GM12878 (cell line): ENCODE results near the gene PTGFRN. TPM values are rescaled to one million over a fixed set of nuclear protein-coding genes. Genes with fewer than 3 reads are reported as not detected.

Experiments used
- ATAC-seq: fragments of 200-7000 bp; cut with Tn5 transposase; 3 replicates; pipeline ENCODE4 v1.9.1; 2020; ENCODE audit warnings: mild to moderate bottlenecking, moderate library complexity
- BruUV-seq: library from RNA; stranded (reverse); fragments of 400-500 nt; replicated peaks from 2 replicates; lab custom pipeline; 2021; lab: Mats Ljungman, UMichigan
- CTCF ChIA-PET: fragments of 300-600 bp; sonication (Branson Sonifier 250); formaldehyde crosslinking; extraction: SDS; loops from one replicate; lab custom pipeline; 2021; ENCODE audit warnings: inconsistent platforms; lab: Yijun Ruan, JAX
- POLR2A ChIA-PET: fragments of 350-600 bp; formaldehyde crosslinking; extraction: SDS; loops from one replicate; lab custom pipeline; 2021; ENCODE audit warnings: inconsistent platforms; lab: Charles Lee
- RAD21 ChIA-PET: fragments of 300-600 bp; sonication (Branson Sonifier 250); formaldehyde crosslinking; loops from one replicate; lab custom pipeline; 2023; ENCODE audit warnings: antibody characterized with exemption; ENCODE audit not compliant: unreplicated experiment; lab: Charles Lee
- SMC1A ChIA-PET: fragments of 300-600 bp; sonication (Branson Sonifier 250); formaldehyde crosslinking; loops from one replicate; lab custom pipeline; 2023; ENCODE audit not compliant: unreplicated experiment, uncharacterized antibody; lab: Charles Lee
- DNase-seq: peaks from one replicate; pipeline ENCODE4 v3.0.0-alpha.2; 2011; ENCODE audit warnings: low read depth, low spot score
- FAIRE-seq: peaks from 3 replicates; lab custom pipeline; 2011; peaks lifted over from hg19 to GRCh38; lab: Jason Lieb, UNC
- H2AFZ ChIP-seq: 2 replicates; pipeline ENCODE4 v1.6.0; 2011; ENCODE audit warnings: low read depth, low read length, control low read depth; ENCODE audit not compliant: control insufficient read depth
- H3K27ac ChIP-seq: 2 replicates; pipeline ENCODE4 v1.5.1; 2011; ENCODE audit warnings: control low read depth; ENCODE audit not compliant: control insufficient read depth, insufficient read depth
- H3K27me3 ChIP-seq, 2 experiments: replicated peaks in 1 of 2; 2 replicates each; pipeline versions ENCODE4 v1.6.0 to v1.6.1; 2011; ENCODE audit warnings: low read length in 1 of 2; ENCODE audit not compliant: control insufficient read depth in 2 of 2, insufficient read depth in 2 of 2
- H3K36me3 ChIP-seq, 2 experiments: 2 replicates each; pipeline ENCODE4 v1.5.1; 2011; ENCODE audit warnings: low read length in 1 of 2; ENCODE audit not compliant: control insufficient read depth in 2 of 2, insufficient read depth in 2 of 2
- H3K4me1 ChIP-seq: 2 replicates; pipeline ENCODE4 v1.6.1; 2011; ENCODE audit warnings: mild to moderate bottlenecking, low read length, moderate library complexity, mixed read lengths; ENCODE audit not compliant: control insufficient read depth, insufficient read depth
- H3K4me2 ChIP-seq: 2 replicates; pipeline ENCODE4 v1.6.0; 2011; ENCODE audit warnings: control low read depth; ENCODE audit not compliant: control insufficient read depth, insufficient read depth
- H3K4me3 ChIP-seq: fragments of 200-600 bp; sonication (generic); 2 replicates; pipeline ENCODE4 v1.5.1; 2016
- H3K79me2 ChIP-seq: 2 replicates; pipeline ENCODE4 v1.6.0; 2011; ENCODE audit warnings: low read length; ENCODE audit not compliant: control insufficient read depth, insufficient read depth
- H3K9ac ChIP-seq: 2 replicates; pipeline ENCODE4 v1.8.0; 2011; ENCODE audit warnings: low read length, control low read depth, mixed read lengths; ENCODE audit not compliant: control insufficient read depth, insufficient read depth
- H3K9me3 ChIP-seq: replicated peaks from 3 replicates; pipeline ENCODE4 v1.5.1; 2011; ENCODE audit warnings: mild to moderate bottlenecking, low read length; ENCODE audit not compliant: control insufficient read depth, insufficient read depth
- H4K20me1 ChIP-seq: 2 replicates; pipeline ENCODE4 v1.6.0; 2011; ENCODE audit not compliant: control insufficient read depth, insufficient read depth
- CBX3 ChIP-seq: fragments of 200-600 bp; sonication (generic); IDR thresholded peaks from 2 replicates; pipeline ENCODE4 v1.6.1; 2016; ENCODE audit warnings: low read depth, borderline replicate concordance
- CBX5 ChIP-seq: sonication (generic); IDR thresholded peaks from 2 replicates; pipeline ENCODE4 v1.6.1; 2016; ENCODE audit warnings: low read depth, moderate library complexity, mild to moderate bottlenecking, inconsistent platforms
- CREB1 ChIP-seq: IDR thresholded peaks from 2 replicates; pipeline ENCODE4 v1.6.1; 2012; ENCODE audit warnings: low read depth, mild to moderate bottlenecking, inconsistent platforms
- ELK1 ChIP-seq: IDR thresholded peaks from 2 replicates; pipeline ENCODE4 v1.6.1; 2012; ENCODE audit warnings: low read depth, low read length, improper control_type of control experiment
- EZH2 ChIP-seq: IDR thresholded peaks from 2 replicates; pipeline ENCODE4 v1.6.1; 2012; ENCODE audit warnings: low read depth, mild to moderate bottlenecking, control low read depth, inconsistent platforms, low read length, borderline replicate concordance; ENCODE audit not compliant: control insufficient read depth
- GABPA ChIP-seq: IDR thresholded peaks from 2 replicates; pipeline ENCODE4 v1.6.1; 2014; ENCODE audit warnings: antibody characterized with exemption, low read depth, mild to moderate bottlenecking, inconsistent platforms
- GATAD2B ChIP-seq: fragments of 450-650 bp; conservative IDR thresholded peaks from 2 replicates; pipeline ENCODE4 v1.6.1; 2017; ENCODE audit warnings: low read depth, mild to moderate bottlenecking, moderate library complexity
- MEF2B ChIP-seq: fragments of 450-650 bp; IDR thresholded peaks from 2 replicates; pipeline ENCODE4 v1.6.1; 2018; ENCODE audit warnings: mild to moderate bottlenecking, moderate library complexity; ENCODE audit not compliant: partially characterized antibody, poor library complexity, severe bottlenecking
- NFYA ChIP-seq: IDR thresholded peaks from 2 replicates; pipeline ENCODE4 v1.6.1; 2011; ENCODE audit warnings: low read depth, mild to moderate bottlenecking, low read length, improper control_type of control experiment, borderline replicate concordance
- PAX5 ChIP-seq: IDR thresholded peaks from 2 replicates; pipeline ENCODE4 v1.6.1; 2011; ENCODE audit warnings: low read depth, low read length, borderline replicate concordance
- PAX8 ChIP-seq: fragments of 450-650 bp; IDR thresholded peaks from 2 replicates; pipeline ENCODE4 v1.6.1; 2017; ENCODE audit warnings: mild to moderate bottlenecking, moderate library complexity
- SMC3 ChIP-seq: IDR thresholded peaks from 2 replicates; pipeline ENCODE4 v1.6.1; 2011; ENCODE audit warnings: low read length, improper control_type of control experiment, borderline replicate concordance
- STAT1 ChIP-seq: fragments of 450-650 bp; conservative IDR thresholded peaks from 2 replicates; pipeline ENCODE4 v1.6.1; 2014; ENCODE audit warnings: antibody characterized with exemption, mild to moderate bottlenecking
- TAF1 ChIP-seq: IDR thresholded peaks from 2 replicates; pipeline ENCODE4 v1.6.1; 2011; ENCODE audit warnings: mild to moderate bottlenecking, low read depth, low read length, borderline replicate concordance
- TBL1XR1 ChIP-seq: IDR thresholded peaks from 2 replicates; pipeline ENCODE4 v1.6.1; 2012; ENCODE audit warnings: low read depth, low read length, improper control_type of control experiment
- TCF7 ChIP-seq: IDR thresholded peaks from 2 replicates; pipeline ENCODE4 v1.6.1; 2014; ENCODE audit warnings: antibody characterized with exemption, borderline replicate concordance
- USF2 ChIP-seq: IDR thresholded peaks from 2 replicates; pipeline ENCODE4 v1.6.1; 2011; ENCODE audit warnings: low read depth, low read length, improper control_type of control experiment, borderline replicate concordance
- ZNF274 ChIP-seq: IDR thresholded peaks from one replicate; pipeline ENCODE4 v1.8.0; 2011; ENCODE audit not compliant: insufficient read length, insufficient read depth
- WGBS: methylation state at CpG from one replicate; pipeline ENCODE4 v1.1.6; 2016; ENCODE audit warnings: low lambda C conversion rate; ENCODE audit not compliant: insufficient replicate concordance, insufficient coverage; ENCODE audit errors: missing lambda C conversion rate; 5-methylcytosine and 5-hydroxymethylcytosine counted together
- in situ Hi-C: fragments of 300-500 bp; cut with MboI; formaldehyde crosslinking; loops from 9 replicates; pipeline ENCODE4 v1.14.3; 2018; ENCODE audit warnings: mixed read lengths
- intact Hi-C: fragments of 100-400 bp; cut with micrococcal nuclease; formaldehyde crosslinking; loops from one replicate; pipeline ENCODE4 v1.14.2; 2022; ENCODE audit not compliant: unreplicated experiment
- polyA plus RNA-seq, 11 experiments: library from polyadenylated mRNA; depleted of rRNA in 4 of 11; unstranded in 6 of 11; stranded (reverse) in 5 of 11; fragments of >200 nt; fragmentation: Nextera tagmentation in 4 of 11; fragmentation: Illumina TruSeq in 1 of 11; extraction: Ambion mirVana in 4 of 11; extraction: Trizol in 1 of 11; gene quantifications; 1 replicate in 1 of 11; 2 replicates in 10 of 11; pipeline versions ENCODE4 v1.2.1 to v1.2.3, GENCODE V29; 2011 to 2016; ENCODE audit warnings: inconsistent platforms in 2 of 11, missing spikeins in 2 of 11, low read depth in 1 of 11
- total RNA-seq, 4 experiments: library from RNA; depleted of rRNA in 3 of 4; stranded (reverse); fragments of >200 nt in 3 of 4; fragmentation: Illumina TruSeq in 1 of 4; extraction: Trizol in 1 of 4; gene quantifications; 2 replicates each; pipeline versions ENCODE4 v1.2.1 to v1.2.3, GENCODE V29; 2013 to 2021

Gene PTGFRN
- total and polyA plus RNA-seq, 10 of the 15 experiments (the other 5 are each of a cell fraction or from before 2014, with no cell fraction given) = 2.7 to 8.3 (median 5.1) TPM

GRCh38 chr1:116944613-116945012, 34.9 kb downstream of the PTGFRN start (continued):
- no peak for TF ChIP-seq GABPA
- TF ChIP-seq SMC3 = no peak
- no peak for TF ChIP-seq PAX5
- TF ChIP-seq ELK1 = no peak
- TF ChIP-seq PAX8 = no peak
- TF ChIP-seq TBL1XR1 = no peak
- no peak for TF ChIP-seq ZNF274
- no peak for TF ChIP-seq NFYA
- TF ChIP-seq TCF7 = no peak
- no peak for TF ChIP-seq MEF2B
- no peak for TF ChIP-seq CBX5

GRCh38 chr1:116945421-116945820, 35.7 kb downstream of the PTGFRN start:
- DNase-seq (no peak), ATAC-seq (no peak)
- CTCF ChIA-PET = interaction anchor here (1.0 to 2.1 kb wide), 3 partner anchors 8 to 220 kb away, joined by 4 to 7 read pairs (median 5); no protein-coding TSS in a partner anchor
- POLR2A ChIA-PET = interaction anchor here (0.6 to 0.7 kb wide), 3 partner anchors 88 to 246 kb away, joined by 3 to 4 read pairs (median 3); no protein-coding TSS in a partner anchor
- TF ChIP-seq CREB1 (no peak), SMC3 (no peak), EZH2 (no peak), USF2 (no peak), CBX3 (no peak), TAF1 (no peak), STAT1 (no peak), GATAD2B (no peak)
- TF ChIP-seq, all 136 proteins: peak for 0
- H3K36me3 ChIP-seq = no peaks in the 10 kb centered on the region; a peak in 2 of 4 replicates
- intact Hi-C loops = no loop called here
- SMC1A ChIA-PET = interaction anchor here (0.6 to 1.8 kb wide), 4 partner anchors 9 to 48 kb away, joined by 3 to 8 read pairs (median 3); no protein-coding TSS in a partner anchor
- H3K27me3 ChIP-seq = no peaks in the 10 kb centered on the region; a peak in 1 of 4 replicates
- RAD21 ChIA-PET = interaction anchor here (0.5 to 0.9 kb wide), 2 partner anchors 68 to 100 kb away, joined by 4 read pairs; no protein-coding TSS in a partner anchor
- no peak overlapping the region for H3K9ac ChIP-seq
- no peak for FAIRE-seq
- no peak overlapping the region for H3K4me3 ChIP-seq
- H3K9me3 ChIP-seq = no peaks in the 10 kb centered on the region
- no TSS peak for BruUV-seq
- H3K4me1 ChIP-seq = no peaks in the 10 kb centered on the region
- in situ Hi-C loops = no loop called here
- H4K20me1 ChIP-seq = no peaks in the 10 kb centered on the region
- H3K4me2 ChIP-seq = no peak overlapping the region
- H3K79me2 ChIP-seq = no peaks in the 10 kb centered on the region
- no peak overlapping the region for H3K27ac ChIP-seq
- WGBS = 17% methylated on average over 5 of the region's 5 CpGs
- H2AFZ ChIP-seq = no peak overlapping the region
